NCI-H128 (cell line): ENCODE results near the gene HECTD4.
"Not testable (repeated sequence)": the region's sequence is repeated elsewhere in the genome, so short reads cannot be mapped to it uniquely, and the experiment has no call there.

Experiments used
- DNase-seq: peaks from one replicate; lab custom pipeline; 2025; ENCODE audit not compliant: unreplicated experiment; lab: John Stamatoyannopoulos, UW

Gene HECTD4

DNA sequence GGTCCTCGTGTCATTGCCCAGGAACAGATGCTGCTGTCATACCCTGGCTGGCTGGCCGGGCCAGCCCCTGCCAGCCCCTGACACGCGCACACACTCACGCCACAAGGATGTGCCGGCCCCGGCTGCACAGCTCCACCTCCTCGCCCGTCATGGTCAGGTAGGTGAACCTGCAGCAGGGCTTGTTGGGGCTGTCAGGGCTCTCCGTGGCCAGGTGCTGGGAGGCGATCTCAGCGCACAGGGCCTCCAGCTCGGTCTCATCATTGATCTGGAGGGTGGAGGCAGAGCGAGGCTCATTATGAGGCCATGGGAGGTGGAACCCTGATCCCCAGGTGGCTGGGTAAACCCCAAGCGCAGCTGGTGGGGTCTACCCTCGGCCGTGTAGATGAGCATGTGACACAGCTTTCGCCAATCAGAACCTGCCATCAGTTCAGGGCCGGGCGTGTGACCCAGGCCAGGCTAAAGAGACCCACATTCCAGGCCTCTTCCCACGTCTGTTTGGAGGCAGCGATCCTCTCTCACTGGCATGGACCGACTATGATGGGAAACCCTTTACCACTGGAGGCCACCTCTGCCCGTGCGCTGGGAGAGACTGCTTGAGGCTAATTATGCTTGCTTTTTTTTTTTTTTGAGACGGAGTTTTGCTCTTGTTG lies 218.1 kb downstream of the HECTD4 start:
- DNase-seq = no peak

DNA sequence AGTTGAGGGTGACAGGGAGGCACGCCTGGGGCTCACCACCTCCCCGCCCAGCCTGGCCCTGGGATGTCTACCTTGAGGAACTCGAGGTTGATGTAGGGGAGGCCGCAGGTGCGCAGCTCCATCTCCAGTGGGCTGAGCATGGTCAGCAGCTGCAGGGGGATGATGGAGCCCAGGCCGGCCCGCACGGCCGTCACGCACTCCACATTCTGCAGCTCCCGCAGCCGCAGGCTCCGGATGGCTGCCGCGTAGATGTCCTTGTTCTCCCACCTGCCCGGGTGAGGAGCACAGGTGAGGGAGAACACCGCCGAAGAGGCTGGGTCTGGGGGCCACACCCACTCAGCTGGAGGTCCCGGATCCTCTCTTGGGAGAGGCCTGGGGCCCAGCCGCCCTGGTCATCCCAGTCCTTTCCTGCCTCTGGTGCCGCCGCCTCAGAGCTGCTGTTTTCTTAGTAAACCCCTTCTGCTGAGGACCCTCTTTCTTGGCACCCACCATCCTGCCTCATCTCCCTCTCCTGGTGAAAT lies 218.7 kb downstream of the HECTD4 start:
- DNase-seq = no peak

DNA sequence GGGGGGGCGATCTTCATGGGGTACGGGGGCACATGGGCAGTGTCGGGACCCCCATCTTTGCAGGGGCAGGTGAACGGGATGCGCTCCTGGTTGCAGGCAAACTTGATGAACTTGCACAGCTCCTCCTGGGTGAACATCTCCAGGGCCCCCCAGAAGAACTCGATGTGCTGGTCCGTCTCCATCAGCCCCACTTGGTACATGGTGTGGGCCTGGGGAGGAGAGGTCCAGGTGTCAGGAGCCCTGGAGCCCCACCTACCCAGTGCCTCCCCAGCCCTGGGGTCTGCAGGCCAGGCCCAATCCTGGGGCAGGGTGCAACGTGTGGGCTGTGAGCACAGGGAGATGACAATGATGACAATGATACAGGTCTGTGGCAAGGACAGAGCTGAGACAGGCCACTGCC lies 219.2 kb downstream of the HECTD4 start:
- DNase-seq = no peak

DNA sequence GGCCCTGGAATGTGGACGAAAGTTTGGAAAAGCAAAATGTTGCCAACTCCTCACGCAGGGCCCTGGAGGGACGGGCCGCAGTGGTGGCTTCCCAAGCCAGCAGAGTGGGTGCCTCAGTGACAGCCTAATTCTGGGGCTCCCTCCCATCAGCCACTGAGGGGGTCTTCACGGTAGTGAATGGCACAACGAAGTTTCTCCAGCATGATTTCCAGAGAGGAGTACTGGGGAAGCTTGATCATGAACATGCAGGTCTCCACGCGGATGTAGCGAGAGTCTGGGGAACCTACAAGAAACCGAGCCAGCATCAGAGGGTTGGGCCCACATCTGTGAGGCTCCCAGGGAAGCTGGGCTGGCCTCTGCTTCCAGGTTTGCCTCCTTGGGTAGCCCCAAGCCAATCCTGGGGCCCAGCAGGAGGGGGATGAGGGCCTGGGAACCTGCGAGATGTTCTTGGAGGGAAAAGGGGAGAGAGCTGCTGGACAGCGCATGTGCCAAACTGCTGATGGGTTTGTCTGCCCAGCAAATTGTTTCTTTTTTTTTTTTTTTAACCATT lies 219.9 kb downstream of the HECTD4 start:
- DNase-seq = no peak

DNA sequence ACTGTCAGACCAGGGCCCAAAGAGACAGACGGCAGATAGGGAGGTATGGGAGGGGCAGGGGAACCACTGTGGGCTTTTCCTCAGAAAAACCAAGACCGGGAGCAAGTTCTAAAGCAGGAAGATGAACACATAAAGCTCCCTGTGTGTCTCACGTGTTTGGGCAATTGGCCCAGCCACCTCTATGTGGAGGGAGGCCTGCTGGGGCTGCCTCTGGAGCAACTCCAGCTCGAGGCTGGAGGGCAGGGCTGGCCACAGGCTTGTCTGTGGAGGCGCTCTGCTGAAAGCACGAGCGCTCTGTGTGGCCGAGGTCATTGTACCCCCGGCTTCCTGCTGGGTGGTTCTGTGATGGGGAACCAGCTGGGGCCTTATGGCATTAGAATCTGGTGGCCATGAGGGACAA lies 220.5 kb downstream of the HECTD4 start:
- DNase-seq = no peak

DNA sequence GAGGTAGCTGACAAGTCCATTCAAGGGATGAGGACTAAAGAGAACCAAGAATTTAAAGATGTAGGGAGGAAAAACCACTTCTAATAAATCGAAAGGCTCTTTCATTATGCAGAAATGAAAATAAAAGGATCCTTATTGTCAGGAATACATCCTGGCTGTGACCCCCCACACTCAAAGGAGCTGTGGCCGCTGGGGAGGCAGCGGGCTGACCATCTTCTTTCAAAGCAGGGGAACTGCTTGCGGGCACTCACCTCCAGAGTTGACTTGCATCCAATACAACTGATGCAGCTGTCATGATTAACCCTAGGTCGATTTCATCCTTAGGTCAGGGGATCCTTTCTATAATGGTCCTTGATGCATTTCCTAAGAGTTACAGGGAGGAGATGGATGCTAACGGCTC lies 221.6 kb downstream of the HECTD4 start:
- no peak for DNase-seq

DNA sequence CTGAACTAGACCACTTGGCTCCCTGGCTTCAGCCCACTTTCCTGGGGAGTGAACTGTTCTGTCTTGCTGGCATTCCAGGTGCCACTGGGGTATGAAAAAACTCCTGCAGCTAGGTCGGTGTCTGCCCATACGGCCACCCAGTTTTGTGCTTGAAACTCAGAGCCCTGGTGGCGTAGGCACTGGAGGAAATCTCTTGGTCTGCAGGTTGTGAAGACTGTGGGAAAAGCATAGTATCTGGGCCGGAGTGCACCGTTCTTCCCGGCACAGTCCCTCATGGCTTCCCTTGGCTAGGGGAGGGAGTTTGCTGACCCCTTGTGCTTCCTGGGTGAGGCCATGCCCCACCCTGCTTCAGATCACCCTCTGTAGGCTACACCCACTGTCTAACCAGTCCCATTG lies 223.1 kb downstream of the HECTD4 start:
- DNase-seq = no peak

DNA sequence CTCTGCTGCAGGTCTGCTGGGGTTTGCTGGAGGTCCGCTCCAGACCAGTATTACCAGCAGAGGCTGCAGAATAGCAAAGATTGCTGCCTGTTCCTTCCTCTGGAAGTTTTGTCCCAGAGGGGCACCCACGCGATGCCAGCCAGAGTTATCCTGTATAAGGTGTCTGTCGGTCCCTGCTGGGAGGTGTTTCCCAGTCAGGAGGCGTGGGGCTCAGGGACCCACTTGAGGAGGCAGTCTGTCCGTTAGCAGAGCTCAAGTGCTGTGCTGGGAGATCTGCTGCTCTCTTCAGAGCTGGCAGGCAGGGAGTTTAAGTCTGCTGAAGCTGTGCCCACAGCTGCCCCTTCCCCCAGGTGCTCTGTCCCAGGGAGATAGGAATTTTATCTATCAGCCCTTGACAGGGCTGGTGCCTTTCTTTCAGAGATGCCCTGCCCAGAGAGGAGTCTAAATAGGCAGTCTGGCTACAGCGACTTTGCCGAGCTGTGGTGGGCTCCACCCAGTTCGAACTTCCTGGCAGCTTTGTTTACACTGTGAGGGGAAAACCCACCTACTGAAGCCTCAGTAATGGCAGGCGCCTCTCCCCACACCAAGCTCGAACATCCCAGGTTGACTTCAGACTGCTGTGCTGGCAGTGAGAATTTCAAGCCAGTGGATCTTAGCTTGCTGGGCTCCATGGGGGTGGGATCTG lies 223.6 kb downstream of the HECTD4 start:
- not testable (repeated sequence) for DNase-seq

DNA sequence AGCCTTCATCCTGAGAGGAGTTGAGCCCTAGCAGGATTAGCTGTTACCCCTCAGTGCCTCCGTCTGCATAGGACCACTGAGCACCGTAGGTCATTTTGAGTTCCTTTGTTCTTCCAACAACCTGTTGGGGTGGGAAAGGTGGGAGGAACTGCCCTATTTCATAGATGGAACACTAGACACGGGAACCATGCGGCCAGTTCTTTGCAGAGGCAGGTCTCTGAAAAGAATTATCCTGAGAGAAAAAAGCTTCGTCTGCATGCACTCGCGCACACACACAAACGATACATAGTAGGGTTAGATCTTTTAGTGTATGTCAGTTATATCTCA lies 228.4 kb downstream of the HECTD4 start:
- no peak for DNase-seq

DNA sequence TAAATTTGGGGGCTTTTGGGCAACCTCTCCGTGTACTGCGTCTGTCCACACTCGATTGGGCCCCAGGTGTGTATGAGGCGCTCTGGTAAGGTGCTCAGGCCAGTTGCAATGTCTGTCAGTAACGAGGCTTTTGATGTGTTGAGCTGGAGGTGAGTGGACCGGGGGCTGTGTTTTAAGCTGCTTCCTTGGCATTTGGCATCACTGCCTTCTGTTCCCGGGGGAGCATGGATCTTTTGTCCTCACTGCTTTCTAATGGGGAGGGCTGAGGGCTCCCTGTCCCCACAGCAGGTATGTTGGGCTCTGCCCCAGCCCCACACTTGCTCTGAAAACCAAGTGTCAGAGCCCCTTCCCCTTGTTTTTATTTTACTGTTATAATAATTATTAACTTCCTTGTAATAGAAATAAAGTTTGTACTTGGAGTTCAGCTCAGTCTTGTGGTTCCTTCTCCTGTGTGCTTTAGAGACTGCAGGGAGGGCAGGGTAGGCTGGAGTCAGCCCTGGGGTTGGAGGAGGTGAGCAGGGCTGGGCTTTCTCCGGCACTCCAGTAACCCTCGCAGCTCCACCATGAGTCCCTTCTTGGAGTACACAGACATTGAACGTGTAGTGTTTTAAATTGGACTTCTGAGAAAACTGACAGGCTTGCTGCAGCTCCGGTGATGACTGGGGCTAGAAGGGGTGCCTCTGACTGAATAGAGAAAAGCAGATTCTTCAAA lies 228.9 kb downstream of the HECTD4 start:
- DNase-seq = no peak

DNA sequence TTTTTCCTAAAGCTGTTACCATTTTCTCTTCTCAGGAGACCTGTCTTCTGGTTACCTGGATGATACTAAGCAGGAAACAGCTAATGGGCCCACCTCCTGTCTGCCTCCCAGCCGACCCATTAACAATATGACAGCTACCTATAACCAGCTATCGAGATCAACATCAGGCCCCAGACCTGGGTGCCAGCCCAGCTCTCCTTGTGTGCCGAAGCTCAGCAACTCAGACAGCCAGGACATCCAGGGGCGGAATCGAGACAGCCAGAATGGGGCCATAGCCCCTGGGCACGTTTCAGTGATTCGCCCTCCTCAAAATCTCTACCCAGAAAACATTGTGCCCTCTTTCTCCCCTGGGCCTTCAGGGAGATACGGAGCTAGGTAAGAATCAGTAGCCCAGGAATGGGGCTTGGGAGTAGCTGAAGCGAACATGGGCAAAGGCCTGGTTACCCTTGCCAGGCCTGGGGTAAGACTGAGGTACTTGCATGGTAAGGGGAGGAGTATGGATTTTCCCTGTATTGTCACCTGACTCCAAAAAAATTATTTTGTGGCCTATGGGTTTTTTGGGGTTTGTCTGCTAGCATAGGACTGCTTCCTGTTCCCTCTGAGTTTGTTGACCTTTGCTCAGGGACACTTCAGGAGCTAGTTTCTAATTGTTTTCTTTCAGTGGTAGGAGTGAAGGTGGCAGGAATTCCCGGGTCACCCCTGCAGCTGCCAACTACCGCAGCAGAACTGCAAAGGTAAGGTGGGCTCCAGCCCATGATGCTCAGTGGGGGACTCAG lies 230.3 kb downstream of the HECTD4 start:
- DNase-seq = no peak

DNA sequence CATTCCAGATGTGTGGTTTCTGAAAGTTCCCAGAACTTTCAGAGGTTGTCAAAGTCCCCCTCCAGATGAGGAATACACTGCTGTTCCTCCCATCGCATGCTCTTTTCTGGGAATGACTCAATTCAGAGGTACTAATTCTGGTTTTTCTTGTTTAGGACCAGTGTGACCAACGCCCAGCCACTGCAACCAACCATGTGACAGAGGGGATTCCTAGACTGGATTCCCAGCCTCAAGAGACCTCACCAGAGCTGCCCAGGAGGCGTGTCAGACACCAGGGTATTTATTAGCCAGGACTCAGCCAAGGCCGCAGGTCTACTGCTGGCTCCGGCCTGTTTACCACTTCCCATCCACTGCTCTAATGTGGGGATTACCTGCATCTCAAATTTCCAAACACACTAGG lies 232.6 kb downstream of the HECTD4 start:
- DNase-seq = no peak

DNA sequence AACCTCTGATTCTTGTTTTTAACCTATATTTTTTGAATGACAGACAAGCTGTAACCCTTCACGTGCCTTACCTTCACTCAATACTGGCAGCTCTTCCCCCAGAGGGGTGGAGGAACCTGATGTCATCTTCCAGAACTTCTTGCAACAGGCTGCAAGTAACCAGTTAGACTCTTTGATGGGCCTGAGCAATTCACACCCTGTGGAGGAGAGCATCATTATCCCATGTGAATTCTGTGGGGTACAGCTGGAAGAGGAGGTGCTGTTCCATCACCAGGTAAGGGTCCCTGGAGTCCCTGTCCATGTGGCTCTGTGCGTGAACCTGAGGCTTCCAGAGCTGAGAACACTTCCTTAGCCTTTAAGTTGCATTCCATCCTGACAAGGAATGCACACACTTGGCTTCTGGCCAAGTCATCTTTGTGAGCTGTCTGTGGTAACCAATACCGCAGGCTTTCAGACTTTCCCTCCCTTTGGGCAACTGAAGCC lies 234.2 kb downstream of the HECTD4 start:
- DNase-seq = no peak

DNA sequence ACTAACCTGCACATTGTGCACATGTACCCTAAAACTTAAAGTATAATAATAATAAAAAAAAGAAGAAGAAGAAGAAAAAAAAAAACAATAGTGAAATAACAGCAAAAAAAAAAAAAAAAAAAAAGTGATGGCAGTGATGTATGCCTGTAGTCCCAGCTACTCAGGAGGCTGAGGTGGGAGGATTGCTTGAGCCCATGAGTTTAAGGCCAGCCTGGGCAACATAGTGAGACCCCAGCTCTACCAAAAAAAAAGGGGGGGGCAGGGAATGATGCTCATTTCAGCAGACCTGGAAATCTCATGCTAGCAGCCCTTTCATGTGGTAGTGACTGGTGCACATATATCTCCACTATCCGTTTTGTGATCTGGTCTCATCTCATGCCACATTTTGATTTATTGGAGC lies 236.1 kb downstream of the HECTD4 start:
- DNase-seq = no peak

DNA sequence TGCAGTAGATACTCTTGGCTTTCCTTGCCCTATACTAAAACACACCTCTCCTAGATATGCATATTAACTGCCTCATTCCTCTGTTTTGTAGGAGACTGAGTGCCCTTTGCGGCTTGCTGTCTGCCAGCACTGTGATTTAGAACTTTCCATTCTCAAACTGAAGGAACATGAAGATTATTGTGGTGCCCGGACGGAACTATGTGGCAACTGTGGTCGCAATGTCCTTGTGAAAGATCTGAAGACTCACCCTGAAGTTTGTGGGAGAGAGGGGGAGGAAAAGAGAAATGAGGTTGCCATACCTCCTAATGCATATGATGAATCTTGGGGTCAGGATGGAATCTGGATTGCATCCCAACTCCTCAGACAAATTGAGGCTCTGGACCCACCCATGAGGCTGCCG lies 241.5 kb downstream of the HECTD4 start:
- no peak for DNase-seq

DNA sequence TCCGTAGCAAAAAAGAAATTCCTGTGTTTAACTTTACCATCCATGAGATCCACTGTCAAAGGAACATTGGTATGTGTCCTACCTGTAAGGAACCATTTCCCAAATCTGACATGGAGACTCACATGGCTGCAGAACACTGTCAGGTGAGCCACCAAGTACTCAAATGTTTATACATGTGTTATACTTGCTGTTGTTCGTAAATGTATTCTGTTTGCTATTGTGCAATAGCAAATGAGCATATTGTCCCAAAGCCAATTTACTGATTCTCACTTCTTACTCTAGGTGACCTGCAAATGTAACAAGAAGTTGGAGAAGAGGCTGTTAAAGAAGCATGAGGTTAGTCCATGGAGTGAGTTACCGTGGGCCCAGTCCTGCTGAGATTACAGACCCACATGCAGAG lies 247.5 kb downstream of the HECTD4 start:
- DNase-seq = no peak

DNA sequence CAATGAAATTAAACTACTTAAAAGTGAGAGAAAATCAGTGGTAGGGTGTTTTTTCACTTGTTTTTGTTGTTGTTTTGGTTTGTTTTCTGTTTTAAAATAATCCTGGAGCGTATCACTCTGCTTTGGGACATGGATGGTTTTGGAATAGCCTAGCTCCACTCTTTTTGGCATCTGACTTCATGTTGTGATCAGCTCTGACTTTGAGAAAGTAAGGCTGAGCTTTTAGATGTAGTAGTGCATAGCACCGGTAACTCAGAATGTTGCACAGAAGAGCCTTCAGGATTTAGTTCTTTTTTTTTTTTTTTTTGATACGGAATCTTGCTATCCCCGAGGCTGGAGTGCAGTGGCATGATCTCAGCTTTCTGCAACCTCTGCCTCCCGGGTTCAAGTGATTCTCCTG lies 248.8 kb downstream of the HECTD4 start:
- no peak for DNase-seq

DNA sequence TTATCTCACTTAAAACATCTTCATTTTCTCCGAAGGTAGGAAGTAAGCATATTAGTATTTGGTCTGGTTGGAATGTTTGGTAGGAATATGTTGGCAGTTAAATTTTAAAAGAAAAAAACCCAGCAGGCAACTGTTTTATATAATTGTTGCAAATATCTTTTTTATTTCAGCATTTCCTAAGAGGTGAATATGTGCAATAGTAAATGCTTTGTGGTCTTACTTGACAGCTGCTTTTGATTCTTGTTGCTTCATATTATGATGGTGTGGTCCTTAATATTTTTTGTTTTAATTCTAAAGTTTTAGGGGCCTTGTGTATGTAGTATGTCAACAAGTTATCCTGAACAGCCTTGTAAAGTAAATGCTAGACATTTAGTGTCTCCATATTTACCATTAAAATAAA lies 250.5 kb downstream of the HECTD4 start:
- DNase-seq = no peak

DNA sequence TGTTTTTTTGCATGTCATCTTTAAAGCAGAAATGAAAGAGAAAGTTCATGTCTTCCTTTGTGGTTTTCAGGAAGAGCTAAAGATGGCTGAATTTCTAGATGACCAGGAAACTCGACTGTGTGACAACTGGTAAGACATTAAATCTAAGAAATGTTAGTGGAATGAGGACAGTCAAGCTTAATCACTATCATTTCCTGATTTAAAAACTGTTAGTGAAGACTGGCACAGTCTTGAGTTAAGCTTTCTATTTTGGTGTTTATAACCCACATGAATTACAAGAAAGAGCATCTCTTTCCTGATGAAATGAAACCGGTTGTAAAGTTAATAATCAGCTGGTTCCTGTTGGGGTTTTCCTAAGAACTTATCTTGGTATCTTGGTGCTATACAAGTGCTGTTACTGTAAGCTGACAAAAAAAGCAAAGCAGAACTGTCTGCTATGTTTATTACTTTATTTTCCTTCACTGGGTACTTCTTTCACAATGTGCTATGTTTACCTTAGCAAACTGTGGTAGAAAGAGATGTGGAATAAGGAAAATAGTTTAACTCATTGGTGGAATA lies 251.7 kb downstream of the HECTD4 start:
- no peak for DNase-seq

DNA sequence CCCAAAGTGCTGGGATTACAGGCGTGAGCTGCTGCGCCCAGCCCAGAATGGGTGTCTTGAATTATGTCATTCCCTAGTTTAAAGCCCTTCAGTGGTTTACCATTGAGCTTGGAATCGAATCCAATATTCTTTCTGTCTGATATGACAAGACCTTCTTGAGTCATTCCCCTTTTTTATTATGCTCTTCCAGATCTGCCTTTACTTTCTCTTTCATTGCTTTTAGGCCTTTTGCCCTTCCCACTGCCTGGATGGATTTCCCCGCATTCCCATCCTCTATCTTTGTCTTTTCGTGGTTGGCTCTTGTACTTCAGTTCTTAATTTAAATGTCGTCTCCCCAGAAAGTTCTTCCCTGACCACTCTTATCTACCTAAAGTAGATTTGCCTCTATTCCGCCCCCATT lies 255.3 kb downstream of the HECTD4 start:
- no peak for DNase-seq

DNA sequence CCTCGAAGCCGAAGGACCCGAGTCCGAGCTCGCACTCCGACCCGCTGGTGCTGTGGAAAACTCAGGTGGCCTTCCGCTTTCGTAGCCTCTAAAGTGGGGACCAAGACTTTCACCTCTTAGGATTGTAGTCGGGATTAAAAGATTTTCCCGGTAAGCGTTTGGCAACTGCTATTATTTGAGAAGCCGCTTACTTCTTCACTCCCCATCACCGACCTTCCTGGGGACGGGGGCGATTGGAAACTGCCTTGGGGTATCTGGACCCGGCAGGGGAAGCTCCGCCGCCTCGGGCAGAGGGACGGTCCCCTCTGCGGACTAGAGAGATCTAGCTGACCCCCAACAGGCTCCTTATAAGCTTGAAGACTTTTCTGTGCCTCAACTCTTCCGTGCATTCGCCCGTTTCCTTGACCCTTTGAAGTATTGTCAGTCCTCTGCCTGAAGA lies 256.2 kb downstream of the HECTD4 start:
- no peak for DNase-seq
